T-helper 22 cell (primary cell): ENCODE results near the gene MYH15.

Source experiments
- DNase-seq: peaks from one replicate; pipeline ENCODE4 v3.0.0-alpha.2; 2020; ENCODE audit warnings: low read depth

The MYH15 gene

DNA sequence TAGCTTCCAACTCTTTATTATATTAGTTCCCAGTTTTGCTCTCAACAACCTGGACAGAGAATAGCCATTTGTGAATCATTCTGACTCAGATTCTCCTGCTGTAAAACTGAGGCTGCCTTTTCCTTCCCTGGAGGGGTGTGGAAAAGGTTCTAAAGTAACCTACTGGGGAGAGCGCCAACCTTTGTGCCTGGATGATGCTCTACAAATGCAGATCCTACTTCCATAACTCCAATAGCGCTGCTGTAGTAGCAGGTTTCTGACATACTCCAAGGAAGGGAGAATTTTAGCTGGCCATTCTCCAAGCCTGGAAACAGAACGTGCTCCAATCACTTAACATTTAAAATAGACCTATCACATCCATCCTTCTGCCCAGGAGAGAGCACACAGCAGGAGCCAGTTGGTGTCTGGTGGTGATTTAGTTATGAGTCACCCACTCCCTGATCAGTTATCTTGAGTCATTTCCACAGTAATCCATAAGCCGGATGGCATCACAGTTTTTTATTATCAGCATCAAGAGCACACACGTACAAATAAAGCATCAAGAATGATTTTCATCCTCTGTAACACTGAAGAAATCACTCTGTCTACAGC lies 38.3 kb downstream of the MYH15 start:
- no peak for DNase-seq

DNA sequence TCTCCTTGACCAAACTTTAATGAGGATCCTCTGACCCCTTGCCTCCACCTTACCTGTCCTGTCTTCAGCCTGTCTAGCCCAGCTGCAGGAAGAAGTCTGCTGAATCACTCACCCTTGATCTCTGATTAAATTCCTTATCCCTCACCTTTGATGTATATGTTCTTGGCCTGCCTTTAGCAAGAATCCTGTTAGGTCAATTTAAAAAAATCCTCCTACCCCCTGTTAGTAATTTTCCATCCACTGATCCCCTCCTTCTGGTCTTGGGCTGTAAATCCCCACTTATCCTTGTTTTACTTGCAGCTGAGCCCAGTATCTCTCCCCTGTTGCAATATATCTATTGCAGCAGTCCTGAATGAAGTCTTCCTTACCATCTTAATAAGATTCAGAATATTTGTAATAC lies 39.0 kb downstream of the MYH15 start:
- no peak for DNase-seq

DNA sequence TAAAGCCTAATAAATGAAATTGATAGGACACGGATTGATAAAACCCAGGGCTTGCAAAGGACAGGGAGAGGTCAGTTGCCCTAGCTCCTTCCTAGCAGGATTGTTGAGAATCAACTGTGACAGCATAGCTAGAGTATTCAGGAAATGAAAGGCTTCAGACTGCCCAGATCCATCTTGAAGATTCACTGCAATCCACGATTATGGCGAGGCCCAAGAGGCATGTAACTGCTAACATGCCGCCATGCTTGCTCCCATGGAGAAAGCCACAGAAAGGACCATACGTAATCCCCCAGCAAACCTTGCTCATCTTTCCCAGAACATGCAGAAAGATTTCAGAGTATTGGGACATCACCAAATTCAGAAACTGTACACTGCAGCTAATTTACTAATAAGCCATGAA lies 41.3 kb downstream of the MYH15 start:
- DNase-seq: no peak

DNA sequence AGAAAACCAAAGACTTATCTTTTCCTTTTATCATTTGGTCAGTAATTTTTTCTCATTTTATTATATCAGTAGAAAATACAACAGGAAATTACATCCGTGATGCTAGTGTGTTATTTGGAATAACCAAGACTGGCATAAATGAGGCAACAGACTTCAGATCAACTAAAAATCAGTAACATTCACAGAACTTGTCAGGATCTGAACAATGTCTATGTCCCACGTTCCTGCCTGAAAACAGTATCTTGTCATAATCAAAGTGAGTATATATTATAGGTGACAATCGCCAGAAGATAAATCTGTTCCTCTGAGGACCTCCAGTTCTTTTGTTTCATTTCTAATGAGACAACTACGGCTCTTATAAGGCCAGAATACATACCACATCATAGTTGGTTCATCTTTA lies 41.8 kb downstream of the MYH15 start:
- DNase-seq: no peak

DNA sequence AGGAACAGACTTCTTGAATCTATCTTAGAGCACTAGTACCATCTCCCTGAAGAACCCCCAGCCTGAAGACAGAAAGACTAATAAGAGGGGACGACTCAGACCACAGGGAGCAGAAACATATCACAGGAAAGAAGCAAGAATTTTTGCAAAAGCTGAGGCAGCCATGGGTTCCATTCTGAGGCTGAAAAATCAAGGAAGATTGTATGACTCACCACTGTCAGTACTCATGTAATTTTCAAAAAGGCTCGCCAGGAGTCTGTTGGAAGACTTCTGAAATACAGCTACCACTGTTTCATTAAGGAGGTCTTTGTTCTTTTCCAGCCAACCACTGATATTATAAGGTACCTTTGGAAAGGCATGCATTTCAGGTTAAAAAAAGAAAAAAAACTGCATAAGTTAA lies 47.5 kb downstream of the MYH15 start:
- DNase-seq: no peak

DNA sequence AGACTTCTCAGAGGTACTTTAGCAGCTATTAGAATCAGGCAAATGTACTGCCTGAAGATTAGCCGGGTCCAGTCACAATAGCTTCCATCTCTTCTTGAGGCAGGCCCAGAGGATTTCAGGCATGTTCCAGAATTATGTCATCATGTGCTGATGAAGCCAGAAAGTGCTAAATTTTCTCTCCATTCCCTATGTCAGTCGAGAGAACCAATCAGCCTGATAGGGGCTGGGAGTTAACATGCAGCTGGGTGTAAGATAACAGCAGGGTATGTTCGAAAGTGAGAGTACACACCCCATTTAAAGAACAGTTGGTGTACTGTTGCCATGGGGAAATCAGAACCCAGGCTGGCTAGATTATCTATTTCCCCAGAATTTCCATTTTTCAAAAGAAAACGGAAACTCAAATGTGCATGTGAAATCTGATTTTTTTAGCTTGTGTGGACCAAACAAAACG lies 48.7 kb downstream of the MYH15 start:
- DNase-seq: no peak

DNA sequence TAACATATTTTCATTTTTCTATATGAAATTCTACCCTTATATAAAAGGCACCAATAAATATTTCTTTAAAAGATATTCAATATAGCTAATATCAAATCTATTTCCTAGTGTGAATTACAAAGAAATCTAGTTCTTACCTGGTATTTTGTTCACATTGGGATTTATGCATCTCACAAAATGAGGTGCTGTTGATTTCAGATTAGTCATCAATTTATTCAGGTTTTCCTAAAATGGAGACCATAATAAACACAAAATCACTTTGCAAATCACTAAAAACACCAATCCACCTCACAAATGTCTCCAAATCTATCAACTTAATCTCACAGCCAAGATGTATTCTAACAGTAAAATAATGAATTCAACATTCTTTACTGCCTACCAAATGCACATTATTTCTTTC lies 51.2 kb downstream of the MYH15 start:
- DNase-seq: no peak

DNA sequence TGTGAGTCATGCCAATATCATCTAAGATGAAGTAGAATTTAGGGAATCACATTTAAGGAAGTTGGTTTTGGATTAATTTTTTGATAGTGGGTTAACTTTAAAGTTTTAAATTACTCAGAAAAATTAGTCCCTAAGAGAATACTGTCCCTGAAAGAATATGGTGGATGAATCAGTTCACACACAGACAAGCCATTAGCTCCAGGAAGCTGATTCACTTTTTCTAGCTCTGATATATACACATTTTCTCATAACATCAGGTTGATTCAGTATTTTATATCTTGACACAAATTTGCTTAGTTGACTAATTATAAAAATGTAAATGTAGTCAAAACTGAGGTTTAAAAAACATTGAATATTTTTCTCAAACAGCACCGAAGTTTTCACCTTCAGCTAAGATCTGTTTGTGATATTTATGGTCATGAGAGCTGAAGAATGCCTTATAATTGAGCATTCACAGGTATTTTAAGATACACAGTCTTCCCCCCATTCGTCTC lies 55.1 kb downstream of the MYH15 start:
- DNase-seq: no peak

DNA sequence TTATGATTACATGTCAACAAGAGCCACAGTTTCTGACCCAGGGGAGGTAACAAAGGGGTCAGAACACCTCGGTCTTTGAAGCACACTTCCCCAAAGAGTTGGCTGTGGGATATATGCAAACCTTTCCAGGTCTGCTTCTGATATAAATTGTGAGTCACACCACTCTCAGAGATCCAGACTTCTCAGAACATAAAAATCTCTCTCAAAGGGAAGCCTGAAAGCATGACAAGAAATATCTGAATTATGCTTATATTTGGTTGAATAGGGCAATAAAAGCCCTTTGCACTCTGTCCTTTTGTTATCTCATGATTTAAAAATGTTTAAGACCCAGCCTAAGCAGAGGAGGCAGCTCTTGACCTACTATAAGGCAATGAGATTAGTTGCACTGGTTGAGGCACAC lies 56.8 kb downstream of the MYH15 start:
- DNase-seq: no peak

DNA sequence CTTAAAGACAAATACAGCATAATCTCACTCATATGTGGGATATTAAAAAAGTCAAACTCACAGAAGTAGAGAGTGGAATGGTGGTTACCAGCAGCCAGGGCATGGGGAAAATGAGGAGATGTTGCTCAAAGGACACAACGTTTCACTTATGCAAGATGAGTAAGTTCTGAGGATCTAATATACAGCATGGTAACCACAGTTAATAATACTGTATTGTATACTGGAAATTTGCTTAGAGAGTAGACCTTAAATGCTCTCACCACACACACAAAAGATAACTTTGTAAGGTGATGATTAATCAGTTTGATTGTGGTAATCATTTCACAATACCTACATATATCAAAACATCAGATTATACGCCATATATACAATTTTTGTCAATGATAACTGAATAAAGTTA lies 60.0 kb downstream of the MYH15 start:
- no peak for DNase-seq

DNA sequence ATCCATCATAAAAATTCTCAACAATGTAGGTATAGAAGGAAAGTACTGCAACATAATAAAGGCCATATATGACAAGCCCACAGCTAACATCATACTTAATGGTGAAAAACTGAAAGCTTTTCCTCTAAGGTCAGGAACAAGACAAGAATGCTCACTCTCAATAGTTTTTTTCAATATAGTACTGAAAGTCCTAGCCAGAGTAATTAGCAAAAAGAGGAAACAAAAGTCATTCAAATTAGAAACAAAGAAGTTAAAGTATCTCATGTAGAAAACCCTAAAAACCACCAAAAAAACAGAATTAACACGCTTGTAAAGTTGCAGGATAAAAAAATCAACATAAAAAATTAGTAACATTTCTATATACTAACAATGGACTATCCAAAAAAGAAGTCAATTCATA lies 61.8 kb downstream of the MYH15 start:
- DNase-seq: no peak

DNA sequence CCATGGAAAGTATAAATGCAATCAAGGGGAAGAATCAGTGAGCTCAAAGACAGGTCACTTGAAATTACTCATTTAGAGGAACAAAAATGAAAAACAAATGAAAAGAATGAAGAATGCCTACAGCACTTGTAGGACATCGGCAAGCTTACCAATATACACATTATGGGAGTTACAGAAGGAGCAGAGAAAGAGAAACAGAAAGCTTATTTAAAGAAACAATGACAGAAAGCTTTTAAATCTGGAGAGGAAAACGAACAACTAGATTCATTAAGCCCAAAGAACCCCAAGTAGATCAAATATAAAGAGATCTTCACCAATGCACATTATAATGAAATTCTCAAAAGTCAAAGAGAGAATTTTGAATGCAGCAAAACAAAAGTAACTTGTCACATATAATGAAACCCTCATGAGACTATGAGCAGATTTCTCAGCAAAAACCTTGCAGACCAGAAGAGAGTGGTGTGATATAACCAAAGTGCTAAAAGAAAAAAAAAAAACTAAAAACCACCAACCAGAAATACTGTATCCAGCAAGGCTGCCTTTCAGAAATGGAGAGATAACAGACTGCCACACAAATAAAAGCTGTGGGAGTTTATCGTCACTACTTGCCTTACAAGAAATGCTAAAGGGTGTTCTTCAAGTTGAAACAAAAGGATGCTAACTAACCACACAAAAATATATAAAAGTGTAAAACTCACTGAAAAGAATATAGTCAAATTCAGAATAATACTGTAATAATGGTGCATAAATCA lies 63.1 kb downstream of the MYH15 start:
- no peak for DNase-seq

DNA sequence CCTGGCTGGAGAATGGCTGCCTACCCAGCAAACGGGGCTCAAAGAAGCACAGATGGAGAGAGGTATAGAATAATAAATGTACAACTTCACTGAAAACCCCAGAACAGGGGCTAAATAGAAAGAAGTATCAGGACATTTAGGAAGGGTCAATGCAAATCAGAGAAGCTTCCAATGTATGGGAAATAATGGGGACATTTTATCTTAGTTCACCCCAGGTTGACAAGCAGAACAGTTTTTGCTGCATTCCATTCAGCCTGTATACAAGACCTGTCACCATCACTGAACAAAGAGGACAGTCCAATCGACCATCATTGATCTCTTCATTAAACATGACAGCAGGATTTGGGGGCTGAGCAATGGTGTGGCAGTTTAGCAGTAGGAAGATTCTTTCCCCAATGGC lies 68.1 kb downstream of the MYH15 start:
- DNase-seq: no peak

DNA sequence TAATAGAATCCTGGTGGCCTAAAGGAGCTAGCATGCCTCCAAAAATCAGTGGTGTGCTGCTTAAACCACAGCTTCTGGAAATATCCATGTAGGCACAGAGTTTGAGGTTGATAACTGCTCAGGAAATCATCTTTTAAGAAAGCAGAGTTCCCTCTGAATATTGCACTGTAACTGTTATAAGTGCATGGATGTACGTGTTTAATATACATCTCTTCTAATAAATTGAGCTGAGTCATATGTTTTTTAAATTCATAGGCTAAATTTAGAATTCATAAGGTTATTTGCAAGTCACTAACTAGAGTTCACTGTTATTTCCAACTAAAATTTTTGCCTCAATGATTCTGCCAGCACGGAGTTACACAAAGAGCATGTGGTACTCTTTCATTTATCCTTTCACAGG lies 68.9 kb downstream of the MYH15 start:
- DNase-seq: no peak

DNA sequence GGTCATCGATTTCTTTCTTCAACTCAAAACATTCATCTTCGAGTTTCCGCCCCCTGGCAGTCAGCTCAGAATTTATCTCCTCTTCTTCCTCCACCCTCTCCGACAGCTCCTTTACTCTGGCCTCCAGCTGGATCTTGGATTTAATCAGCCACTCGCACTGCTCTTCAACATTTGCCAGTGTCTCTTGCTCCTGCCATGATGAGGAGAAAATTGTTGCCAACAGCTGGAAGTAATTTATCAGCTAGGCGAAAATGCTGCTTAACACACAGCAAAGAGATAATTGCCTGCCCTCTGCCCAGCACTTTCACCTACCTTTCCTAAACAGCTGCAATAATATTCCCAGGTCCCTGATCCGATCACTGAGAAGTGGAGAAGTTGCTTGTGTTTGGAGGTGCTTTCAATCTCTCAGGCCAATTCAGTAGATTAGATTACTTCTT lies 69.3 kb downstream of the MYH15 start:
- DNase-seq: no peak

DNA sequence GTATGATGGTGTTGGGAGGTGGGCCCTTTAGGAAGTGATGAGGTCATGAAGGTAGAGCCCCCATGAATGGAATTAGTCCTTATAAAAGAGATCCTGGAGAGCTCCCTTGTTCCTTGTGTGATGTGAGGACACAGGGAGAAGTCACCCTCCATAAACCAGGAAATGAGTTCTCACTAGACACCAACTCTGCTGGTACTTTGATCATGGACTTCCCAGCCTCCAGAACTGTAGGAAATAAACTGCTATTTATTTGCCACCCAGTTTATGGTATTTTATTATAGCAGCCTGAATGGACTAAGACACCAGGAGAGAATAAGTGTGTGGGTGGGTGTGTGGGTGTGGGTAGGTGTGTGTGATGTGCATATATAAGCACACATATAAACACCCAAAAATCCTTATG lies 71.9 kb downstream of the MYH15 start:
- DNase-seq: no peak

DNA sequence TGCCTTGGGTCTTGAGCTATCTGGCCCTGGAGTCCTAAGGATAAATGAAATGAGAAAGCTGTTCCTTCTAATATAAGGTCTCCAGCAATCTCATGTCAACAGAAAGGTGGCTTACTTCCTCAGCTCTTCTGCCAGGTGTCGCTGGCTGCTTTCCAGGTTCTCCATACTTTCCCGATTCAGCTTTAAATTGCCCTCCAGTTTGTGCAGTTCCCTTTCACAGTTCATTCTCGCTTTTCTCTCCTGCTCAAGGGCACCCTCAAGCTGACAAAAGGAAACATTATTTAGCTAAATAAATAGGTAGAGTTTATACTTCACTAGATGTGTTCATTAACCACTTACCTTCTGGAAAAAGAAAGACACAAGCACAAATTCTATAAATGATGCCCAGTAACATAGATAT lies 73.0 kb downstream of the MYH15 start:
- no peak for DNase-seq

DNA sequence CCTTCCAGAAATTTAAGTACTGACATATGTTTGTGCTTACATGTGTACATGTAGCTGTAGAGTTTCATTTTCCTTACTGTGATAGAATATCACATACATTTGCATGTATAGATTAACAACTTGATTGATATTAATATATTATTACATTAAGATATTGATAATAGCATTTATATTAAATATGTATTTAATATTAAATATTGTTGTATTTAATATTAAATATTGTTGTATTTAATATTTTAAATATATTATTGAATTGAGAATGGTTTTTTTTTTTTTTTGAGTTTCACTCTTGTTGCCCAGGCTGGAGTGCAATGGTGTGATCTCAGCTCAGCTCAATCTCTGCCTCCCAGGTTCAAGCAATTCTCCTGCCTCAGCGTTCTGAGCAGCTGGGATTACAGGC lies 76.5 kb downstream of the MYH15 start:
- DNase-seq: no peak

DNA sequence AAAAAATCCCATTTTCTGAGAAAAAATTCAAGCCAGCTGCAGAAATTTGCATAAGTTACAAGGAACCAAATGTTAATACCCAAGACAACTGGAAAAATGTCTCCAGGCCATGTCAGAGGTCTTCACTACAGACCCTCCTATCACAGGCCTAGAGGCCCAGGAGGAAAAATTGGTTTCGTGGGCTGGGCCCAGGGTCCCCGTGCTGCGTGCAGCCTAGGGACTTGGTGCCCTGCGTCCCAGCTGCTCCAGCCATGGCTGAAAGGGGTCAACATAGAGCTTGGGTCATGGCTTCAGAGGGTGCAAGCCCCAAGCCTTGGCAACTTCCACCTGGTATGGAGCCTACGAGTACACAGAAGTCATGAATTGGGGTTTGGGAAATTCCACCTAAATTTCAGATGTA lies 78.0 kb downstream of the MYH15 start:
- DNase-seq: no peak

DNA sequence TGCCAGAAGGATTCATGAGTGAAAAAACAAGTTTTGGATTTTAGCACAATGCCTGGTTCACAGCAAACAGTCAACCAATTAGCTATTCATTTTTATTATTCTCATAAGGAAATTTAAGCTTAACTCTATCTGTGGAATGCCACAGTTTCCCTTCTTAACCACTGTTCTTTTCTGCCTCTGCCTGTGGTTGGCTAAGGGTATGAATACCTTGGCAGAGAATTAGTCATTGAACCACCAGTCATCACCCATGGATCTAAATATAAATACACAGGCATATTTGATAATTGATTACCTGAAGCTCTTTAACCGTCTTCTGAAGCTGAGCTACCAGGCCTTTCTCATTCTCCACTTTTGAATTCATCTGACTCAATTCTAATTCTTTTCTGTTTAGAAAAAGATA lies 79.9 kb downstream of the MYH15 start:
- DNase-seq: no peak

DNA sequence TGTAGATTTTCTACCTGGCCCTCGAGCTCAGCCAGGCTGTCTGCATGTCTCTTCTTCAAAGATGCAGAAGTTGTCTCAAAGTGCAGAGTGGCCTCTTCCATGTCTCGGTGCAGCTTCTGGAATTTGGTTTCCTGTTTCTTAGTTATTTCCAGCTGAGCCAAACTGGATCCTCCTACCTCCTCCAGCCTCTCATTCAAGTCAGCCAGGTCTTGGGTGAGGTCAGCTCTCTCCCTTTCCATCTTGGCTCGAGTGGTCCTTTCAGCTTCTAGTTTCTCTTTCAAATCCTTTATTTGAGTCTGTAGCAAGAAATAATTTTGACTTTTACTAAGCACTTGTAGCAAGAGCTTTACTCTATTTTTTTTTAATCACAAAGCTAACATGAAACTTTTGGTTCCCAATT lies 81.8 kb downstream of the MYH15 start:
- DNase-seq: no peak

DNA sequence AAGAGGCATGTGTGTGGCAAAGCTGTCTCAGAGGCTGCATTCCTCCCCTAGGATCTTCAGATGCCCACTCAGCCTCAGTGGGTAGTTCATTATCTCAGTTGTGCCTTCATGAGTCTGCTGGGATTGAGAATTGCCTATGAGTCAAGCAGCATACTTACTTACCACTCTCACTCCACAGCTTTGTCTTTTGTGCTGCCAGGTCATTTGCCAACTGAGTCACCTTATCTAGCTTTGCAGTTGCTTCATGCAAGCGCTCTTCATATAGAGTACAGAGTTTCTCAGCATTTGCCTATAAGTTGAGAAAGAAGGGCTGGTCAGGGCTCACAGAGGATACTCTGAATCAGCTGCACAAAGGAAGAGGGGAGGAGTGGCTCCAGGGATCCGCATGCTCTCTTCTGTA lies 89.5 kb downstream of the MYH15 start:
- no peak for DNase-seq

DNA sequence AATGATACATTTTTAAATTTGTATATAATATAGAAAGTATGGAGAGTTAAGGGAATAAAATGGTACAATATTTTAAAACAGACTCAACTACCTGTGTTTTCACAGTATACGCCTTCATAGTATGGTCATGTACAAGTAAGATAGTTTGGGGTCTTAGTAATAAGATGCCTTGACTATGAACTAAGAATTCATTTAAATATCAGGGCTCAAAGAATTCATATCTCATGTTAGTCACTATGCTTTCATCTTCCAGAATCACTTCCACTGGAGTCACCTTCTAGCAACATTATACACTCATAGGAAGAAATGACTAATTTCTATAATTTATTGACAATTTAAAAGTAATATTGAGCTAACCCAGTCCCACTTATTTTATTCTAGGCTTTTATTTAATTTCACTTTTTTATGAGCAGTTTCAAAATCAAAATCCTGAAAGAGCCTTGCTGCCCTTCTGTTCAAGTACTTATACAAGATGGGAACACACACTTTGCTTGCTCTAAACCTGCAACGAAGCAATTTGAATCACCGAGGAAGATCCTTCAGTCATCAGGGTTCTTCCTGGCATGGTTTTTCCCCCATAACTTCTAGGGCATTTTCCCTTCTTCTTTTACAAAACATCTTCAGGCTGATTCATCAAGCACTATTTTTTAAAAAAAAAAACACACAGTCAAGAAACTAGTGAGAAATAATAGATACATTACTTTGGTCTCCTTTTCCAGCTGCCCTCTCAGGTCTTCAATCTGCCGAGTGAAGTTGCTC lies 94.1 kb downstream of the MYH15 start:
- DNase-seq: no peak
